ENCODE measurements around the gene IRF8. TPM values are rescaled to one million over a fixed set of nuclear protein-coding genes. Genes with fewer than 3 reads are reported as not detected.

IRF8 gene
- total and polyA plus RNA-seq, 2 of the 13 experiments (the other 11 are each of a cell fraction or from before 2014, with no cell fraction given): not detected

DNA sequence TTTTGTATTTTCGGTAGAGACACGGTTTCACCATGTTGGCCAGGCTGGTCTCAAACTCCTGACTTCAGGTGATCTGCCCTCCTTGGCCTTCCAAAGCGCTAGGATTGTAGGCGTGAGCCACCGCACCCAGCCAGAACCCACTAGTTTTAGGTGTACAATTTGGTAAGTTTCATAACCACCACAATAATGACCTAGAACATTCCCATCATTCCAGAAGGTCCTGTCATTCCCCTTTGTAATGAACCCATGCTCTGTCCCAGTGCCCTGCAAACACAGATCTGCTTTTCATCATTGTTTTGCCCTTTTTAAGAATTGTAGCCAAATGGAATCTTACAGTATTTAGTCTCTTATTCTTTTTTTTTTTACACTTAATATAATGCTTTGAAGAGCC is 35.6 kb upstream of the IRF8 start:
- no peak for FAIRE-seq
- H2AFZ ChIP-seq (ENCODE audit: low read length): no peak overlapping the region
- WGBS (ENCODE audit: low lambda C conversion rate): 69% methylated on average over 5 of the region's 5 CpGs
- DNase-seq (ENCODE audit: low spot score): no peak
- ChIA-PET CTCF (ENCODE audit: low intra/inter-chr PET ratio, low total read pairs) (no interaction called here), POLR2A (no interaction called here)
- no peak for ATAC-seq
- peaks cover 3 to 20% of the 10 kb centered on the region in 2 experiments; a peak in 2 of 5 replicates for H3K27me3 ChIP-seq (ENCODE audit: control insufficient read depth in 1 of 2, insufficient read depth in 2 of 2, low read length in 2 of 2)
- BruUV-seq (replicated peaks): no TSS peak
- H3K4me1 ChIP-seq (ENCODE audit: insufficient read depth, low read length): no peaks in the 10 kb centered on the region
- H3K27ac ChIP-seq (ENCODE audit: extremely low read length, insufficient read depth, low read length): no peak overlapping the region
- intact Hi-C loops (cut with micrococcal nuclease; ENCODE audit: unreplicated experiment): no loop called here
- no peak for TF ChIP-seq JARID2 (CRISPR knock-in tag; IDR thresholded peaks at IDR 0.05; ENCODE audit: insufficient replicate concordance)
- TF ChIP-seq TEAD3 (CRISPR knock-in tag; optimal IDR thresholded peaks at IDR 0.05; ENCODE audit: borderline replicate concordance): peak; percentile 62
- TF ChIP-seq ZSCAN29 (CRISPR knock-in tag; conservative IDR thresholded peaks at IDR 0.05): no peak
- in situ Hi-C loops (cut with HindIII; ENCODE audit: extremely low pct_ligation_motif_present, low pct_unique_long_range_greater_than_20kb): no loop called here
- H3K9me3 ChIP-seq (ENCODE audit: low read length): no peaks in the 10 kb centered on the region
- H3K36me3 ChIP-seq (replicated peaks in 1 of 2; ENCODE audit: control insufficient read depth in 1 of 2, insufficient read depth in 2 of 2, low read length in 2 of 2): no peaks in the 10 kb centered on the region
- no peaks in the 10 kb centered on the region for H4K20me1 ChIP-seq (ENCODE audit: insufficient read depth, low read length)
- no peak overlapping the region for H3K4me2 ChIP-seq (ENCODE audit: low read depth, low read length)
- H3K4me3 ChIP-seq (replicated peaks in 1 of 3; ENCODE audit: insufficient read depth in 1 of 3, low read depth in 2 of 3, low read length in 3 of 3): no peak overlapping the region
- H3K9ac ChIP-seq (ENCODE audit: insufficient read depth, low read depth, low read length): no peak overlapping the region
- H3K79me2 ChIP-seq (ENCODE audit: insufficient read depth, low read length): no peaks in the 10 kb centered on the region

- CTCF ChIA-PET (ENCODE audit: low intra/inter-chr PET ratio, low total read pairs): no interaction called here
Measured at GRCh38 chr16:85864965-85865364, 34.0 kb upstream of the IRF8 start.

More at GRCh38 chr16:85864965-85865364, 34.0 kb upstream of the IRF8 start:
- Histone ChIP-seq H3K27ac (ENCODE audit: extremely low read length, insufficient read depth, low read length) (no peak overlapping the region), H2AFZ (ENCODE audit: low read length) (no peak overlapping the region), H3K9me3 (ENCODE audit: low read length) (no peaks in the 10 kb centered on the region), H3K4me2 (ENCODE audit: low read depth, low read length) (no peak overlapping the region), H3K4me1 (ENCODE audit: insufficient read depth, low read length) (no peaks in the 10 kb centered on the region), H3K9ac (ENCODE audit: insufficient read depth, low read depth, low read length) (no peak overlapping the region), H3K27me3 (ENCODE audit: control insufficient read depth in 1 of 2, insufficient read depth in 2 of 2, low read length in 2 of 2) (peaks cover 1 to 9% of the 10 kb centered on the region in 2 experiments; a peak in 3 of 5 replicates), H3K36me3 (replicated peaks in 1 of 2; ENCODE audit: control insufficient read depth in 1 of 2, insufficient read depth in 2 of 2, low read length in 2 of 2) (no peaks in the 10 kb centered on the region), H4K20me1 (ENCODE audit: insufficient read depth, low read length) (no peaks in the 10 kb centered on the region), H3K79me2 (ENCODE audit: insufficient read depth, low read length) (no peaks in the 10 kb centered on the region), H3K4me3 (replicated peaks in 1 of 3; ENCODE audit: insufficient read depth in 1 of 3, low read depth in 2 of 3, low read length in 3 of 3) (no peak overlapping the region)
- FAIRE-seq: peak; percentile 23
- WGBS (ENCODE audit: low lambda C conversion rate): 90% methylated on average over 1 of the region's 1 CpG
- DNase-seq (ENCODE audit: low spot score): no peak
- in situ Hi-C loops (cut with HindIII; ENCODE audit: extremely low pct_ligation_motif_present, low pct_unique_long_range_greater_than_20kb): no loop called here
- TF ChIP-seq ZMAT5 (CRISPR knock-in tag; IDR thresholded peaks at IDR 0.05; ENCODE audit: borderline replicate concordance, low read depth): no peak
- TF ChIP-seq ZNF7 (CRISPR knock-in tag; IDR thresholded peaks at IDR 0.05): peak; percentile 92
- no peak for TF ChIP-seq ATM (IDR thresholded peaks at IDR 0.05; ENCODE audit: borderline replicate concordance)
- no peak for TF ChIP-seq SP140L (CRISPR knock-in tag; IDR thresholded peaks at IDR 0.05; ENCODE audit: borderline replicate concordance)
- no peak for ATAC-seq
- POLR2A ChIA-PET: no interaction called here
- BruUV-seq (replicated peaks): no TSS peak
- intact Hi-C loops (cut with micrococcal nuclease; ENCODE audit: unreplicated experiment): no loop called here

Data from HepG2 (cell line).